Esophagus squamous epithelium (tissue), 5 donors: ENCODE data around the gene PLEKHG4B. TPM values are rescaled to one million over a fixed set of nuclear protein-coding genes. Genes with fewer than 3 reads are reported as not detected.

Experiments
- DNase-seq: peaks from one replicate; lab custom pipeline; 2025; lab: John Stamatoyannopoulos, UW
- H3K27ac ChIP-seq, 4 donors: fragments of 200-600 bp; sonication (generic); one replicate each; pipeline ENCODE4 v1.5.1; 2016 to 2019; ENCODE audit warnings: mild to moderate bottlenecking in 1 of 4
- H3K27me3 ChIP-seq, 4 donors: fragments of 200-600 bp; sonication (generic); 1 replicate in 3 of 4; 2 replicates in 1 of 4; pipeline versions ENCODE4 v1.5.1 to v1.6.0; 2017 to 2021; ENCODE audit warnings: antibody characterized with exemption in 1 of 4
- H3K36me3 ChIP-seq, 3 donors: fragments of 200-600 bp; sonication (generic); one replicate each; pipeline ENCODE4 v1.5.1; 2016 to 2019
- H3K4me1 ChIP-seq, 3 donors: fragments of 200-600 bp; sonication (generic); one replicate each; pipeline ENCODE4 v1.5.1; 2017 to 2019
- H3K4me3 ChIP-seq, 4 donors: fragments of 200-600 bp; sonication (generic); 1 replicate in 3 of 4; 2 replicates in 1 of 4; pipeline ENCODE4 v1.5.1; 2016 to 2019; ENCODE audit warnings: mild to moderate bottlenecking in 2 of 4, moderate library complexity in 1 of 4
- H3K9me3 ChIP-seq, 3 donors: fragments of 200-600 bp; sonication (generic); one replicate each; pipeline ENCODE4 v1.5.1; 2016 to 2019
- POLR2A ChIP-seq, 4 donors: fragments of 450-650 bp; IDR thresholded peaks; one replicate each; pipeline ENCODE4 v1.6.1; 2017; ENCODE audit warnings: antibody characterized with exemption in 4 of 4, mild to moderate bottlenecking in 4 of 4, moderate library complexity in 3 of 4
- WGBS, 2 donors: methylation state at CpG; one replicate each; pipeline ENCODE4 v1.1.5; 2018; 5-methylcytosine and 5-hydroxymethylcytosine counted together
- intact Hi-C: fragments of 100-400 bp; cut with DNase I; formaldehyde crosslinking; loops from one replicate; pipeline ENCODE4 v1.15.0; 2022
- total RNA-seq, 4 donors: library from RNA; depleted of rRNA; stranded (reverse); fragments of >200 nt; gene quantifications; one replicate each; pipeline ENCODE4 v1.1.0, GENCODE V29; 2016
- TF ChIP-seq, protein P1 (sequence below), 6 experiments: fragments of 450-650 bp in 4 of 6; fragments of 200-600 bp in 2 of 6; sonication (generic) in 2 of 6; IDR thresholded peaks; one replicate each; pipeline ENCODE4 v1.5.1; 2016 to 2019; ENCODE audit warnings: antibody characterized with exemption in 6 of 6, mild to moderate bottlenecking in 4 of 6, moderate library complexity in 4 of 6
- donor health status: DM: yes; HTN: yes; CAD: no.

The PLEKHG4B gene
- total RNA-seq, 4 donors from 2014 or later, result 0.12 to 1.2 (median 0.21) TPM

DNA sequence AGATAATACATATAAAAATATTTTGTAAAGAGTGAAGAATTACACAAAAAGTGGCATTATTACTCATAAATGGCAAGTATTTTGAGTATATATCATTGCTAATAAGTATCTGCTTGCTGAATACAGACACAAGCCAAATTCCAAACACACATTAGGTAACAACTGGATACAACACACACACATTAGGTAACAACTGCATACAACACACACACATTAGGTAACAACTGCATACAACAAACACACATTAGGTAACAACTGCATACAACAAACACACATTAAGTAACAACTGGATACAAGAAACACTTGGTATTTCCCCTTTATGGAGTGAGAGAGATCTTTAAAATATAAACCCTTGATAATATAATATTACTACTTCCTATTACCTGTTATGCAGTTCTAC, 112.5 kb downstream of the PLEKHG4B start:
- Histone ChIP-seq H3K27me3 (no peaks in the 10 kb centered on the region), H3K9me3 (no peaks in the 10 kb centered on the region), H3K4me1 (no peaks in the 10 kb centered on the region), H3K27ac (no peak overlapping the region), H3K4me3 (no peak overlapping the region), H3K36me3 (peaks cover 3 to 49% (median 6%) of the 10 kb centered on the region in 3 donors)
- DNase-seq, result no peak
- no peak for TF ChIP-seq POLR2A (IDR thresholded peaks at IDR 0.05)
- TF ChIP-seq, protein P1, sequence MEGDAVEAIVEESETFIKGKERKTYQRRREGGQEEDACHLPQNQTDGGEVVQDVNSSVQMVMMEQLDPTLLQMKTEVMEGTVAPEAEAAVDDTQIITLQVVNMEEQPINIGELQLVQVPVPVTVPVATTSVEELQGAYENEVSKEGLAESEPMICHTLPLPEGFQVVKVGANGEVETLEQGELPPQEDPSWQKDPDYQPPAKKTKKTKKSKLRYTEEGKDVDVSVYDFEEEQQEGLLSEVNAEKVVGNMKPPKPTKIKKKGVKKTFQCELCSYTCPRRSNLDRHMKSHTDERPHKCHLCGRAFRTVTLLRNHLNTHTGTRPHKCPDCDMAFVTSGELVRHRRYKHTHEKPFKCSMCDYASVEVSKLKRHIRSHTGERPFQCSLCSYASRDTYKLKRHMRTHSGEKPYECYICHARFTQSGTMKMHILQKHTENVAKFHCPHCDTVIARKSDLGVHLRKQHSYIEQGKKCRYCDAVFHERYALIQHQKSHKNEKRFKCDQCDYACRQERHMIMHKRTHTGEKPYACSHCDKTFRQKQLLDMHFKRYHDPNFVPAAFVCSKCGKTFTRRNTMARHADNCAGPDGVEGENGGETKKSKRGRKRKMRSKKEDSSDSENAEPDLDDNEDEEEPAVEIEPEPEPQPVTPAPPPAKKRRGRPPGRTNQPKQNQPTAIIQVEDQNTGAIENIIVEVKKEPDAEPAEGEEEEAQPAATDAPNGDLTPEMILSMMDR (IDR thresholded peaks at IDR 0.05), result no peak
- intact Hi-C loops, result no loop called here

DNA sequence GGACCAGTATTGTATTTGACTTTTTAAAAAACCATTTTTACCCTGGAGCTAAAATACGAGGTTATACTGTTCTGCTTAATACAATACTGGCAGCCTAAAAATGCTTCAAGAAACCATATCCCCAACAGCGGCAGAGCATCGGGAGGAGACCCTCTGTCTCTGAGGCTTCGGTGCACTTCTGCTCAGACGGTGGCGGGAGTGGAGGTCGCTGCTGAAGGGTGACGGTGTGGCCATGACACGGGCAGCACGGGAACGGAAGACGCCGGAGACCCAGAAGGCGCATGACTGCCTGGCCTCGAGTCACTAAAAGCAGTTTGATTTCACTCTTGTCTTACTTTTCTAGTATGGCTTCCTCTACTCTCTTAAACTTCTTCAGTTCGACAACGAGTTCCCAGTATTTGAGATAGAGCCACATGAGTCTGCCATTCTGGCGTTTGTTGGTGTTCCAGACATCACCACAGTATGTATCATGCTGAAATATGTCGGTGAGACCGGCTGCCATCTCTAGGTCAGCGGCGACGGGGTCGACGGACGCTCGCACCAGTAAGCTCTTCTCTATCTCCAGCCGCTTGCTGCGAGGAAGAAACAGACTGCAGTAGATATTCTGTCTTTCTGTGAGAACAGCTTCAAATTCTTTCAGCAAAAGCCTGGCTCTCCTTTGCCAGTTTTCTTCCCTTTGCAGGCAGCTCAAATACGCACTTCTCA, 113.2 kb downstream of the PLEKHG4B start:
- intact Hi-C loops, result no loop called here
- H3K36me3 ChIP-seq, result peaks cover 3 to 49% (median 6%) of the 10 kb centered on the region in 3 donors
- DNase-seq, result no peak
- no peak overlapping the region for H3K27ac ChIP-seq
- H3K9me3 ChIP-seq, result no peaks in the 10 kb centered on the region
- WGBS, 2 donors, result 95 to 96% methylated on average over 30 of the region's 30 CpGs
- no peaks in the 10 kb centered on the region for H3K4me1 ChIP-seq
- H3K27me3 ChIP-seq, result no peaks in the 10 kb centered on the region
- TF ChIP-seq POLR2A (IDR thresholded peaks at IDR 0.05), result no peak
- TF ChIP-seq, protein P1 (IDR thresholded peaks at IDR 0.05), result no peak
- no peak overlapping the region for H3K4me3 ChIP-seq

DNA sequence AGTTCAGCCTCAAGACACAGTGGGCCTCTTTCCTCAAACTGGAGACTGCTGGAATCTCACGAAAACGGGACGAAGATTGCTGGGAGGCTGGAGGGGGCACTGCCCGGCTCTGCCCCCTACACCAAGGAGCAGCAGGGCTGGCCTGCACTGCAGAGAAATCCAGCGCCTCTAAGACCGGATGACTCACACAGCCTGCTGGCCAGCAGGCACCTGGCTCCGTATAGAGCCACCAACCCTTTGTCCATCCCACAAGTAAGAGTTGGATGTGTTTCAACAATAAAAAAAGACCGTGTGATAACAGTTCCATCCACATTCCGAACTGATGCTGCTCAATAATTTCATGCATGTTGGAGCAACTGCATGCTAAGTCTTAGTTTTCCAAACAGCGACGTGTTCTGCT, 114.4 kb downstream of the PLEKHG4B start:
- Histone ChIP-seq H3K27me3 (no peaks in the 10 kb centered on the region), H3K4me3 (no peak overlapping the region), H3K27ac (no peak overlapping the region), H3K9me3 (no peaks in the 10 kb centered on the region), H3K4me1 (no peaks in the 10 kb centered on the region), H3K36me3 (peaks cover 3 to 49% (median 6%) of the 10 kb centered on the region in 3 donors)
- no peak for DNase-seq
- intact Hi-C loops, result no loop called here
- TF ChIP-seq, protein P1 (IDR thresholded peaks at IDR 0.05), result no peak
- TF ChIP-seq POLR2A (IDR thresholded peaks at IDR 0.05), result no peak
- 74 to 78% methylated on average over 8 to 9 of the region's 11 CpGs for WGBS, 2 donors

GRCh38 chr5:206927-207536, 115.1 kb downstream of the PLEKHG4B start:
- Histone ChIP-seq H3K9me3 (no peaks in the 10 kb centered on the region), H3K27ac (no peak overlapping the region), H3K27me3 (no peaks in the 10 kb centered on the region), H3K36me3 (peaks cover 3 to 49% (median 6%) of the 10 kb centered on the region in 3 donors), H3K4me1 (no peaks in the 10 kb centered on the region), H3K4me3 (no peak overlapping the region)
- TF ChIP-seq, protein P1 (IDR thresholded peaks at IDR 0.05), result no peak
- no peak for TF ChIP-seq POLR2A (IDR thresholded peaks at IDR 0.05)
- intact Hi-C loops, result no loop called here
- DNase-seq, result no peak
- WGBS, 2 donors, result 82 to 86% methylated on average over 7 to 8 of the region's 8 CpGs

GRCh38 chr5:207599-207998, 115.6 kb downstream of the PLEKHG4B start:
- intact Hi-C loops, result no loop called here
- TF ChIP-seq, protein P1 (IDR thresholded peaks at IDR 0.05), result no peak
- no peak for TF ChIP-seq POLR2A (IDR thresholded peaks at IDR 0.05)
- Histone ChIP-seq H3K36me3 (peaks cover 3 to 48% (median 6%) of the 10 kb centered on the region in 3 donors), H3K27ac (no peak overlapping the region), H3K27me3 (no peaks in the 10 kb centered on the region), H3K4me3 (no peak overlapping the region), H3K4me1 (no peaks in the 10 kb centered on the region), H3K9me3 (no peaks in the 10 kb centered on the region)
- WGBS, 2 donors, result 77 to 88% methylated on average over 13 to 14 of the region's 14 CpGs
- no peak for DNase-seq
